Liver (tissue), 9 donors: ENCODE results near the gene ZNRF4. TPM values are rescaled to one million over a fixed set of nuclear protein-coding genes. Genes with fewer than 3 reads are reported as not detected.

Experiments
- DNase-seq: peaks from one replicate; pipeline ENCODE4 v3.0.0-alpha.2; 2017; ENCODE audit warnings: low spot score
- H3K27ac ChIP-seq, 2 donors: one replicate each; pipeline ENCODE4 v1.7.0; 2013; ENCODE audit warnings: inconsistent platforms in 2 of 2, low read length in 2 of 2, control low read depth in 1 of 2, low read depth in 1 of 2, mild to moderate bottlenecking in 1 of 2
- H3K27me3 ChIP-seq, 4 donors: one replicate each; pipeline versions ENCODE4 v1.6.1 to v1.7.0; 2013; ENCODE audit warnings: low read length in 3 of 4, inconsistent platforms in 1 of 4, mild to moderate bottlenecking in 1 of 4, moderate library complexity in 1 of 4; ENCODE audit not compliant: control insufficient read depth in 4 of 4, insufficient read depth in 4 of 4
- H3K36me3 ChIP-seq, 4 donors: one replicate each; pipeline versions ENCODE4 v1.6.1 to v1.7.0; 2013; ENCODE audit warnings: low read length in 3 of 4, mild to moderate bottlenecking in 3 of 4, low read depth in 1 of 4, moderate library complexity in 1 of 4; ENCODE audit not compliant: control insufficient read depth in 4 of 4, insufficient read depth in 3 of 4
- H3K4me1 ChIP-seq, 4 donors: one replicate each; pipeline versions ENCODE4 v1.6.1 to v1.7.0; 2013; ENCODE audit warnings: low read length in 3 of 4, mild to moderate bottlenecking in 3 of 4, moderate library complexity in 1 of 4; ENCODE audit not compliant: control insufficient read depth in 4 of 4, insufficient read depth in 4 of 4
- H3K4me3 ChIP-seq, 3 donors: one replicate each; pipeline versions ENCODE4 v1.6.1 to v1.7.0; 2013; ENCODE audit warnings: low read length in 3 of 3, control low read depth in 1 of 3, low read depth in 1 of 3, mild to moderate bottlenecking in 1 of 3
- H3K9ac ChIP-seq, 2 donors: one replicate each; pipeline ENCODE4 v1.7.0; 2013; ENCODE audit warnings: low read length in 2 of 2, mild to moderate bottlenecking in 2 of 2, moderate library complexity in 2 of 2, control low read depth in 1 of 2, low read depth in 1 of 2
- H3K9me3 ChIP-seq, 4 donors: one replicate each; pipeline versions ENCODE4 v1.6.1 to v1.7.0; 2013; ENCODE audit warnings: low read length in 3 of 4; ENCODE audit not compliant: control insufficient read depth in 4 of 4
- FOXA2 ChIP-seq: IDR thresholded peaks from 2 replicates; pipeline ENCODE4 v1.6.1; 2016; ENCODE audit warnings: antibody characterized with exemption
- GABPA ChIP-seq, 2 donors: IDR thresholded peaks in 1 of 2; conservative IDR thresholded peaks in 1 of 2; 2 replicates each; pipeline ENCODE4 v1.6.1; 2016; ENCODE audit warnings: antibody characterized with exemption in 2 of 2, mild to moderate bottlenecking in 1 of 2, moderate library complexity in 1 of 2
- HNF4A ChIP-seq, 2 donors: conservative IDR thresholded peaks; 2 replicates each; pipeline ENCODE4 v1.6.1; 2016; ENCODE audit warnings: antibody characterized with exemption in 2 of 2, mild to moderate bottlenecking in 2 of 2
- JUND ChIP-seq, 2 donors: IDR thresholded peaks; 2 replicates each; pipeline ENCODE4 v1.6.1; 2016; ENCODE audit warnings: antibody characterized with exemption in 2 of 2
- RAD21 ChIP-seq, 2 donors: IDR thresholded peaks; 2 replicates each; pipeline ENCODE4 v1.6.1; 2016; ENCODE audit warnings: antibody characterized with exemption in 2 of 2, mild to moderate bottlenecking in 2 of 2
- RXRA ChIP-seq, 2 donors: IDR thresholded peaks; 2 replicates each; pipeline ENCODE4 v1.6.1; 2017 to 2018; ENCODE audit warnings: antibody characterized with exemption in 2 of 2, mild to moderate bottlenecking in 1 of 2
- YY1 ChIP-seq: IDR thresholded peaks from 2 replicates; pipeline ENCODE4 v1.6.1; 2016; ENCODE audit warnings: antibody characterized with exemption, mild to moderate bottlenecking
- WGBS: extraction: QIAGEN DNeasy Blood & Tissue Kit; methylation state at CpG from one replicate; pipeline ENCODE4 v1.1.7; 2013; 5-methylcytosine and 5-hydroxymethylcytosine counted together
- polyA plus RNA-seq, 2 donors: library from polyadenylated mRNA; stranded (reverse) in 1 of 2; unstranded in 1 of 2; fragments of 200-250 nt in 1 of 2; fragments of >200 nt in 1 of 2; fragmentation: Nextera tagmentation in 1 of 2; extraction: Ambion mirVana in 1 of 2; gene quantifications; one replicate each; pipeline versions ENCODE4 v1.2.1 to v1.2.3, GENCODE V29; 2013 to 2015
- total RNA-seq, 2 donors: library from RNA; depleted of rRNA; stranded (reverse); fragments of >200 nt; gene quantifications; one replicate each; pipeline ENCODE4 v1.2.3, GENCODE V29; 2014
- TF ChIP-seq, protein P1 (sequence below): IDR thresholded peaks from 2 replicates; pipeline ENCODE4 v1.6.1; 2016; ENCODE audit warnings: antibody characterized with exemption, mild to moderate bottlenecking
- TF ChIP-seq, protein P2 (sequence below): IDR thresholded peaks from 2 replicates; pipeline ENCODE4 v1.6.1; 2016; ENCODE audit warnings: antibody characterized with exemption
- TF ChIP-seq, protein P3 (sequence below): IDR thresholded peaks from 2 replicates; pipeline ENCODE4 v1.6.1; 2016; ENCODE audit warnings: antibody characterized with exemption
- TF ChIP-seq, protein P4 (sequence below): fragments of 150-350 bp; IDR thresholded peaks from 2 replicates; pipeline ENCODE4 v1.5.1; 2017; ENCODE audit warnings: improper control_type of control experiment, low read depth, low read length; ENCODE audit not compliant: missing input control
- donor health status: healthy.
- donor health status: healthy.
- donor health status: healthy.
- donor health status: healthy.
- donor health status: healthy.

Gene ZNRF4
- total and polyA plus RNA-seq, 4 donors: not detected

DNA sequence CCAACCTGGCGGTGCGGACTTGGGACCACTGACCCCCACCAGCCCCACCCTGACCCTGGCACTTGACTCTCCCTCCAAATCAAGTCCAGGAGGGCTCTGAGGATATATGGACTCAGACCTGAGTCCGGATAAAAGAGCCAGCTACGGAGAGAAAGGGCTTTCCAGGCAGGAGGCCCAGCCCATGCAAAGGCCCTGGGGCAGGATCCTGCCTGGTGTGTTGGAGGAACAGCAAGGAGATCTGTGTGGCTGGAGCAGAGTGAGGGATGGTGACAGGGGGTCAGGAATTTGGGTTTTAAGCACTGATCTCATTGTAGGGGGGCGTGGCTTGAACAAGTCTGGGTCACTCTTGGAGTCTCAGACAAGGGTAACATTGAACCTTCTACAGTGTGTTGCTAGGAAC is 474 bp upstream of the ZNRF4 start (continued):
- TF ChIP-seq, protein P1, sequence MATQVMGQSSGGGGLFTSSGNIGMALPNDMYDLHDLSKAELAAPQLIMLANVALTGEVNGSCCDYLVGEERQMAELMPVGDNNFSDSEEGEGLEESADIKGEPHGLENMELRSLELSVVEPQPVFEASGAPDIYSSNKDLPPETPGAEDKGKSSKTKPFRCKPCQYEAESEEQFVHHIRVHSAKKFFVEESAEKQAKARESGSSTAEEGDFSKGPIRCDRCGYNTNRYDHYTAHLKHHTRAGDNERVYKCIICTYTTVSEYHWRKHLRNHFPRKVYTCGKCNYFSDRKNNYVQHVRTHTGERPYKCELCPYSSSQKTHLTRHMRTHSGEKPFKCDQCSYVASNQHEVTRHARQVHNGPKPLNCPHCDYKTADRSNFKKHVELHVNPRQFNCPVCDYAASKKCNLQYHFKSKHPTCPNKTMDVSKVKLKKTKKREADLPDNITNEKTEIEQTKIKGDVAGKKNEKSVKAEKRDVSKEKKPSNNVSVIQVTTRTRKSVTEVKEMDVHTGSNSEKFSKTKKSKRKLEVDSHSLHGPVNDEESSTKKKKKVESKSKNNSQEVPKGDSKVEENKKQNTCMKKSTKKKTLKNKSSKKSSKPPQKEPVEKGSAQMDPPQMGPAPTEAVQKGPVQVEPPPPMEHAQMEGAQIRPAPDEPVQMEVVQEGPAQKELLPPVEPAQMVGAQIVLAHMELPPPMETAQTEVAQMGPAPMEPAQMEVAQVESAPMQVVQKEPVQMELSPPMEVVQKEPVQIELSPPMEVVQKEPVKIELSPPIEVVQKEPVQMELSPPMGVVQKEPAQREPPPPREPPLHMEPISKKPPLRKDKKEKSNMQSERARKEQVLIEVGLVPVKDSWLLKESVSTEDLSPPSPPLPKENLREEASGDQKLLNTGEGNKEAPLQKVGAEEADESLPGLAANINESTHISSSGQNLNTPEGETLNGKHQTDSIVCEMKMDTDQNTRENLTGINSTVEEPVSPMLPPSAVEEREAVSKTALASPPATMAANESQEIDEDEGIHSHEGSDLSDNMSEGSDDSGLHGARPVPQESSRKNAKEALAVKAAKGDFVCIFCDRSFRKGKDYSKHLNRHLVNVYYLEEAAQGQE: no peak
- TF ChIP-seq GABPA (IDR thresholded peaks at IDR 0.05 in 1 of 2, conservative IDR thresholded peaks at IDR 0.05 in 1 of 2): no peak
- TF ChIP-seq, protein P2, sequence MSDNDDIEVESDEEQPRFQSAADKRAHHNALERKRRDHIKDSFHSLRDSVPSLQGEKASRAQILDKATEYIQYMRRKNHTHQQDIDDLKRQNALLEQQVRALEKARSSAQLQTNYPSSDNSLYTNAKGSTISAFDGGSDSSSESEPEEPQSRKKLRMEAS: no peak

DNA sequence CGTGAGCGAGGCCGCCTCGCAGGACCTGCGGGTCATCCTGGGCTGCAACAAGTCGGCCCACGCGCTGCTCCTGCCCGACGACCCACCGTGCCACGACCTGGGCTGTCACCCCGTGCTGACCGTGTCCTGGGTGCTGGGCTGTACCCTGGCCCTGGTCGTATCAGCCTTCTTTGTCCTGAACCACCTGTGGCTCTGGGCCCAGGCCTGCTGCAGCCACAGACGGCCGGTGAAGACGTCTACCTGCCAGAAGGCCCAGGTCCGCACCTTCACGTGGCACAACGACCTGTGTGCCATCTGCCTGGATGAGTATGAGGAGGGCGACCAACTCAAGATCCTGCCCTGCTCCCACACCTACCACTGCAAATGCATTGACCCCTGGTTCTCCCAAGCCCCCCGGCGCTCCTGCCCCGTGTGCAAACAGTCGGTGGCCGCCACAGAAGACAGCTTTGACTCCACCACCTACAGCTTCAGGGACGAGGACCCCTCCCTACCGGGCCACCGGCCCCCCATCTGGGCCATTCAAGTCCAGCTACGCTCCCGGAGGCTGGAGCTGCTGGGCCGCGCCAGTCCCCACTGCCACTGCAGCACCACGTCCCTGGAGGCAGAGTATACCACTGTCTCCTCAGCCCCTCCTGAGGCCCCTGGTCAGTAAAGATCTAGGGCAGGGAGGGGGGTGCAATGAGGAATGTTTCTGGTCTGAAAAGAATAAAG is 1.1 kb downstream of the ZNRF4 start:
- TF ChIP-seq HNF4A (conservative IDR thresholded peaks at IDR 0.05): no peak
- TF ChIP-seq, protein P3, sequence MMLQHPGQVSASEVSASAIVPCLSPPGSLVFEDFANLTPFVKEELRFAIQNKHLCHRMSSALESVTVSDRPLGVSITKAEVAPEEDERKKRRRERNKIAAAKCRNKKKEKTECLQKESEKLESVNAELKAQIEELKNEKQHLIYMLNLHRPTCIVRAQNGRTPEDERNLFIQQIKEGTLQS: no peak
- TF ChIP-seq, protein P4, sequence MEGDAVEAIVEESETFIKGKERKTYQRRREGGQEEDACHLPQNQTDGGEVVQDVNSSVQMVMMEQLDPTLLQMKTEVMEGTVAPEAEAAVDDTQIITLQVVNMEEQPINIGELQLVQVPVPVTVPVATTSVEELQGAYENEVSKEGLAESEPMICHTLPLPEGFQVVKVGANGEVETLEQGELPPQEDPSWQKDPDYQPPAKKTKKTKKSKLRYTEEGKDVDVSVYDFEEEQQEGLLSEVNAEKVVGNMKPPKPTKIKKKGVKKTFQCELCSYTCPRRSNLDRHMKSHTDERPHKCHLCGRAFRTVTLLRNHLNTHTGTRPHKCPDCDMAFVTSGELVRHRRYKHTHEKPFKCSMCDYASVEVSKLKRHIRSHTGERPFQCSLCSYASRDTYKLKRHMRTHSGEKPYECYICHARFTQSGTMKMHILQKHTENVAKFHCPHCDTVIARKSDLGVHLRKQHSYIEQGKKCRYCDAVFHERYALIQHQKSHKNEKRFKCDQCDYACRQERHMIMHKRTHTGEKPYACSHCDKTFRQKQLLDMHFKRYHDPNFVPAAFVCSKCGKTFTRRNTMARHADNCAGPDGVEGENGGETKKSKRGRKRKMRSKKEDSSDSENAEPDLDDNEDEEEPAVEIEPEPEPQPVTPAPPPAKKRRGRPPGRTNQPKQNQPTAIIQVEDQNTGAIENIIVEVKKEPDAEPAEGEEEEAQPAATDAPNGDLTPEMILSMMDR: no peak
- TF ChIP-seq JUND (IDR thresholded peaks at IDR 0.05): no peak
- TF ChIP-seq YY1: no peak
- no peak for TF ChIP-seq RAD21 (IDR thresholded peaks at IDR 0.05)
- no peak for TF ChIP-seq RXRA (IDR thresholded peaks at IDR 0.05)
- no peak for TF ChIP-seq GABPA (IDR thresholded peaks at IDR 0.05 in 1 of 2, conservative IDR thresholded peaks at IDR 0.05 in 1 of 2)
- no peak for DNase-seq
- Histone ChIP-seq H3K36me3 (no peaks in the 10 kb centered on the region), H3K4me3 (no peak overlapping the region), H3K9ac (no peak overlapping the region), H3K9me3 (peaks cover 0 to 4% (median 2%) of the 10 kb centered on the region in 4 donors), H3K27me3 (no peaks in the 10 kb centered on the region), H3K4me1 (no peaks in the 10 kb centered on the region), H3K27ac (no peak overlapping the region)
- WGBS: 92% methylated on average over 35 of the region's 35 CpGs

DNA sequence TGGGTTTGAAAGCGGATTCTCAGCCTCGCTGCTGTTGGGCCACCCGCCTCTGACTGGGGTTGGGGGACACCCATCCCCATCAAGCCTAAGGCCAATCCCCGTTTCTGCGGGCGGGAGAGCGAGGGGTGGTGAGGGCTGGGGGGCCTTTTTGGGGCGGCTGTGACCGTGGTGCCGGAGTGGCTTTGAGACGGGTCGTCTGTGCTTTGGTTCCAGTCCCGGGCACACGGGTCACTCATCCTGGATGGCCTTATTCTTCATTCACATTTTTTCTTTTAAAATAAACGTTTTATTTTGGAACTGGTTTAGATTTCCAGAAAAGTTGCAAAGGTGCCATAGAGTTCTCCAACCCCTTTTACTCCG is 1.6 kb downstream of the ZNRF4 start:
- Histone ChIP-seq H3K27me3 (no peaks in the 10 kb centered on the region), H3K4me1 (no peaks in the 10 kb centered on the region), H3K27ac (no peak overlapping the region), H3K4me3 (no peak overlapping the region), H3K9ac (no peak overlapping the region), H3K9me3 (peaks cover 0 to 4% (median 2%) of the 10 kb centered on the region in 4 donors), H3K36me3 (no peaks in the 10 kb centered on the region)
- no peak for DNase-seq
- 93% methylated on average over 16 of the region's 16 CpGs for WGBS
- TF ChIP-seq RAD21 (IDR thresholded peaks at IDR 0.05) (no peak), FOXA2 (no peak), YY1 (no peak)
